Endothelial cell of umbilical vein (primary cell): ENCODE data around the gene TAT. TPM values are rescaled to one million over a fixed set of nuclear protein-coding genes. Genes with fewer than 3 reads are reported as not detected.

Experiments used
- BruUV-seq: library from RNA; stranded (reverse); fragments of 400-500 nt; replicated peaks from 2 replicates; lab custom pipeline; 2021; lab: Mats Ljungman, UMichigan
- CTCF ChIA-PET: fragments of 300-600, 350-600 bp; sonication (Branson Sonifier 250); formaldehyde crosslinking; loops from one replicate; lab custom pipeline; 2021; ENCODE audit warnings: antibody characterized with exemption, inconsistent platforms; lab: Charles Lee
- POLR2A ChIA-PET: fragments of 300-600, 350-600 bp; sonication (Branson Sonifier 250); formaldehyde crosslinking; loops from one replicate; lab custom pipeline; 2021; ENCODE audit warnings: antibody characterized with exemption, inconsistent platforms; lab: Charles Lee
- DNase-seq: peaks from one replicate; pipeline ENCODE4 v3.0.0-alpha.2; 2011; ENCODE audit warnings: low read depth, low spot score
- FAIRE-seq: peaks from 2 replicates; lab custom pipeline; 2011; peaks lifted over from hg19 to GRCh38; lab: Jason Lieb, UNC
- H2AFZ ChIP-seq: 2 replicates; pipeline ENCODE4 v1.6.0; 2012; ENCODE audit warnings: low read depth, low read length, control low read depth, inconsistent platforms
- H3K27ac ChIP-seq: 2 replicates; pipeline ENCODE4 v1.5.1; 2011; ENCODE audit warnings: low read depth, mild to moderate bottlenecking, control low read depth, low read length, moderate library complexity; ENCODE audit not compliant: insufficient read depth
- H3K27me3 ChIP-seq, 2 experiments: 2 replicates each; pipeline versions ENCODE4 v1.6.0 to v1.6.1; 2011; ENCODE audit warnings: low read length in 2 of 2, mixed read lengths in 1 of 2; ENCODE audit not compliant: control insufficient read depth in 2 of 2, insufficient read depth in 2 of 2
- H3K36me3 ChIP-seq, 2 experiments: 2 replicates in 1 of 2; 3 replicates in 1 of 2; pipeline ENCODE4 v1.5.1; 2011; ENCODE audit warnings: low read length in 2 of 2, mild to moderate bottlenecking in 1 of 2, moderate library complexity in 1 of 2; ENCODE audit not compliant: control insufficient read depth in 2 of 2, insufficient read depth in 2 of 2; ENCODE audit errors: extremely low read depth in 1 of 2
- H3K4me1 ChIP-seq: 3 replicates; pipeline ENCODE4 v1.5.1; 2011; ENCODE audit warnings: mild to moderate bottlenecking, low read length; ENCODE audit not compliant: control insufficient read depth, insufficient read depth; ENCODE audit errors: extremely low read depth
- H3K4me2 ChIP-seq: 2 replicates; pipeline ENCODE4 v1.6.1; 2011; ENCODE audit warnings: low read length, control low read depth, mixed read lengths; ENCODE audit not compliant: insufficient read depth
- H3K4me3 ChIP-seq, 3 experiments: fragments of 200-600 bp in 1 of 3; sonication (generic), shearing (Covaris generic) in 1 of 3; replicated peaks in 1 of 3; 2 replicates each; pipeline ENCODE4 v1.5.1; 2011 to 2016; ENCODE audit warnings: control low read depth in 3 of 3, low read length in 3 of 3, mild to moderate bottlenecking in 2 of 3, inconsistent platforms in 1 of 3, low read depth in 1 of 3, moderate library complexity in 1 of 3; ENCODE audit not compliant: insufficient read depth in 1 of 3
- H3K79me2 ChIP-seq: 2 replicates; pipeline ENCODE4 v1.6.0; 2012; ENCODE audit warnings: low read length, inconsistent platforms; ENCODE audit not compliant: control insufficient read depth, insufficient read depth
- H3K9ac ChIP-seq: replicated peaks from 2 replicates; pipeline ENCODE3; 2011; ENCODE audit warnings: low read length, control low read depth; ENCODE audit not compliant: insufficient read depth; ENCODE audit errors: extremely low read depth
- H3K9me1 ChIP-seq: replicated peaks from 3 replicates; pipeline ENCODE4 v1.6.0; 2011; ENCODE audit warnings: mild to moderate bottlenecking, low read length; ENCODE audit not compliant: control insufficient read depth, insufficient read depth; ENCODE audit errors: extremely low read depth
- H3K9me3 ChIP-seq: replicated peaks from 2 replicates; pipeline ENCODE4 v1.5.1; 2012; ENCODE audit warnings: low read length, inconsistent platforms; ENCODE audit not compliant: control insufficient read depth, insufficient read depth
- H4K20me1 ChIP-seq: replicated peaks from 2 replicates; pipeline ENCODE3; 2011; ENCODE audit warnings: mild to moderate bottlenecking, low read length; ENCODE audit not compliant: control insufficient read depth, insufficient read depth; ENCODE audit errors: extremely low read depth
- EZH2 ChIP-seq: IDR thresholded peaks from 2 replicates; pipeline ENCODE4 v1.6.1; 2012; ENCODE audit warnings: borderline replicate concordance, low read depth, mild to moderate bottlenecking, moderate library complexity, low read length, inconsistent platforms; ENCODE audit not compliant: severe bottlenecking
- FOS ChIP-seq: IDR thresholded peaks from 2 replicates; pipeline ENCODE4 v1.6.1; 2011; ENCODE audit warnings: mild to moderate bottlenecking, low read length, moderate library complexity, borderline replicate concordance; ENCODE audit not compliant: insufficient read depth
- GATA2 ChIP-seq: IDR thresholded peaks from 2 replicates; pipeline ENCODE4 v1.7.0; 2011; ENCODE audit warnings: low read depth, mild to moderate bottlenecking, moderate library complexity, mixed read lengths, low read length; ENCODE audit not compliant: insufficient read length, insufficient read depth
- JUN ChIP-seq: IDR thresholded peaks from 2 replicates; pipeline ENCODE4 v1.6.1; 2011; ENCODE audit warnings: borderline replicate concordance, low read depth; ENCODE audit not compliant: insufficient read length, insufficient read depth
- MYC ChIP-seq: IDR thresholded peaks from one replicate; pipeline ENCODE4 v1.6.1; 2011; ENCODE audit warnings: mild to moderate bottlenecking, low read depth, low read length
- POLR2A ChIP-seq: IDR thresholded peaks from 2 replicates; pipeline ENCODE4 v1.6.1; 2012; ENCODE audit warnings: low read depth, mild to moderate bottlenecking, control low read depth, low read length
- POLR2AphosphoS5 ChIP-seq: IDR thresholded peaks from 2 replicates; pipeline ENCODE4 v1.6.1; 2012; ENCODE audit warnings: low read depth, mild to moderate bottlenecking, control low read depth, low read length, moderate library complexity; ENCODE audit not compliant: insufficient read depth
- dilution Hi-C: fragments of 300-500 bp; cut with MboI; formaldehyde crosslinking; loops from one replicate; pipeline ENCODE4 v1.15.0; 2019; ENCODE audit warnings: low sequenced_read_pairs; ENCODE audit not compliant: extremely low pct_ligation_motif_present
- intact Hi-C: fragments of 100-400 bp; cut with micrococcal nuclease; formaldehyde crosslinking; loops from one replicate; pipeline ENCODE4 v1.10.0; 2022
- polyA plus RNA-seq, 4 experiments: library from polyadenylated mRNA; depleted of rRNA in 3 of 4; stranded (reverse) in 3 of 4; unstranded in 1 of 4; fragments of >200 nt; gene quantifications; 2 replicates each; pipeline versions ENCODE4 v1.2.1 to v1.2.3, GENCODE V29; 2011 to 2012; ENCODE audit warnings: missing spikeins in 1 of 4
- total RNA-seq: library from RNA; stranded (reverse); gene quantifications from 2 replicates; pipeline ENCODE4 v1.2.3, GENCODE V29; 2021
- TF ChIP-seq, protein P1 (sequence below), 2 donors: IDR thresholded peaks; 1 replicate in 1 of 2; 2 replicates in 1 of 2; pipeline ENCODE4 v1.5.1; 2011; ENCODE audit warnings: low read length in 2 of 2, mild to moderate bottlenecking in 2 of 2, moderate library complexity in 2 of 2, control low read depth in 1 of 2, inconsistent platforms in 1 of 2, low read depth in 1 of 2; ENCODE audit not compliant: insufficient read depth in 1 of 2; ENCODE audit errors: extremely low read depth in 1 of 2
- TF ChIP-seq, protein P2 (sequence below): IDR thresholded peaks from 2 replicates; pipeline ENCODE4 v1.6.1; 2011; ENCODE audit not compliant: insufficient read depth, insufficient read length

The TAT gene
- total and polyA plus RNA-seq, 2 donors (not counting 3 experiments of a cell fraction or from before 2014, with no cell fraction given): not detected

DNA sequence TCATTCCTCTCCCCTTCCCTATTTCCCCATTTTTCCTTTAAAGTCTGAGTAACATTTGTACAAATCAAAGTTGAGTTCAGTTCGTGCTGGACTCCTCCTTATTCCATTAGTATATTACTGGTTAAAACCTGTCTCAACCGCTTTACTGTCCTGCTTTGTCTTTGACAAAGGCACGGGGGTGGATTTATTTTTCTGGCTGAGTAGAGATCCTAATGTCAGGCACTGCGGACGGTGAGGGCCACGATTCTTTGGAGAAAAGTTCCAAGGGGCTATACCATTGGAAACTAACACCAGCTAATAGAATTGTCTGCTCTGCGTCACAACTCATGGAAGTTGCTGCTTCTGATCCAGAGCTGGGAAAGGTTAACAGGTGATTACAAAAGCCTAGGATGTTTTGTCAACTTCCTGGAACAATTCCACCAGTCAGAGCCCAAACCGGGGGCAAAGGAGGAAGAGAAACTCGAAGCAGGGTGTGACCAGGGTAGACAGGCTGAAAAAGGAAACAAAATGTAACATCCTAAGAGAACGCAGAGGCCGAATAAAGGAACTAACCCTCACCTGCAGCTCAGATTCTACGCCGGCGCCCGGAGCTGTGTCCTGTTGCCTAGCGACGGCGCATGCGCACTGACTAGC, 12.4 kb downstream of the TAT start:
- H3K27ac ChIP-seq: no peak overlapping the region
- H3K36me3 ChIP-seq: no peaks in the 10 kb centered on the region
- FAIRE-seq (peak; percentile 88), DNase-seq (no peak)
- H3K9me3 ChIP-seq: no peaks in the 10 kb centered on the region
- peak overlapping the region; percentile 100 for H2AFZ ChIP-seq
- dilution Hi-C loops: no loop called here
- H3K4me1 ChIP-seq: peaks cover 2% of the 10 kb centered on the region
- H3K9ac ChIP-seq: peak overlapping the region; percentile 44
- peak overlapping the region; percentile 71 for H3K4me2 ChIP-seq
- BruUV-seq: no TSS peak
- H3K27me3 ChIP-seq: peaks cover 3 to 10% of the 10 kb centered on the region in 2 experiments
- H3K4me3 ChIP-seq: peak overlapping the region; percentile 24 to 60 (median 48)
- H4K20me1 ChIP-seq: no peaks in the 10 kb centered on the region
- H3K79me2 ChIP-seq: no peaks in the 10 kb centered on the region
- TF ChIP-seq GATA2 (no peak), POLR2AphosphoS5 (no peak), FOS (no peak), JUN (no peak), POLR2A (no peak), MYC (no peak), EZH2 (no peak)
- TF ChIP-seq, protein P1, sequence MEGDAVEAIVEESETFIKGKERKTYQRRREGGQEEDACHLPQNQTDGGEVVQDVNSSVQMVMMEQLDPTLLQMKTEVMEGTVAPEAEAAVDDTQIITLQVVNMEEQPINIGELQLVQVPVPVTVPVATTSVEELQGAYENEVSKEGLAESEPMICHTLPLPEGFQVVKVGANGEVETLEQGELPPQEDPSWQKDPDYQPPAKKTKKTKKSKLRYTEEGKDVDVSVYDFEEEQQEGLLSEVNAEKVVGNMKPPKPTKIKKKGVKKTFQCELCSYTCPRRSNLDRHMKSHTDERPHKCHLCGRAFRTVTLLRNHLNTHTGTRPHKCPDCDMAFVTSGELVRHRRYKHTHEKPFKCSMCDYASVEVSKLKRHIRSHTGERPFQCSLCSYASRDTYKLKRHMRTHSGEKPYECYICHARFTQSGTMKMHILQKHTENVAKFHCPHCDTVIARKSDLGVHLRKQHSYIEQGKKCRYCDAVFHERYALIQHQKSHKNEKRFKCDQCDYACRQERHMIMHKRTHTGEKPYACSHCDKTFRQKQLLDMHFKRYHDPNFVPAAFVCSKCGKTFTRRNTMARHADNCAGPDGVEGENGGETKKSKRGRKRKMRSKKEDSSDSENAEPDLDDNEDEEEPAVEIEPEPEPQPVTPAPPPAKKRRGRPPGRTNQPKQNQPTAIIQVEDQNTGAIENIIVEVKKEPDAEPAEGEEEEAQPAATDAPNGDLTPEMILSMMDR (IDR thresholded peaks at IDR 0.05; ENCODE audit: extremely low read depth in 1 of 2, insufficient read depth in 1 of 2, low read depth in 1 of 2, low read length in 2 of 2): no peak
- TF ChIP-seq, protein P2, sequence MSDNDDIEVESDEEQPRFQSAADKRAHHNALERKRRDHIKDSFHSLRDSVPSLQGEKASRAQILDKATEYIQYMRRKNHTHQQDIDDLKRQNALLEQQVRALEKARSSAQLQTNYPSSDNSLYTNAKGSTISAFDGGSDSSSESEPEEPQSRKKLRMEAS: no peak
- ChIA-PET CTCF (interaction anchor here (1.0 to 1.7 kb wide), 7 partner anchors 9 to 397 kb away, joined by 3 to 12 read pairs (median 6); no protein-coding TSS in a partner anchor), POLR2A (interaction anchor here (0.7 kb wide), 1 partner anchor 11 kb away, joined by 5 read pairs; no protein-coding TSS in a partner anchor)
- no peaks in the 10 kb centered on the region for H3K9me1 ChIP-seq
- intact Hi-C loops: loop anchor here (2.0 kb wide), 1 partner anchor 46 kb away; no protein-coding TSS in a partner anchor
